Suprapubic skin (tissue), 3 donors: ENCODE data around the gene NCAM2.

Experiments
- EP300 ChIP-seq: sonication (generic); formaldehyde crosslinking; IDR thresholded peaks from one replicate; pipeline ENCODE4 v1.6.1; 2017; ENCODE audit warnings: antibody characterized with exemption
- POLR2A ChIP-seq, 2 donors: fragments of 450-650 bp; IDR thresholded peaks; one replicate each; pipeline ENCODE4 v1.6.1; 2017; ENCODE audit warnings: antibody characterized with exemption in 2 of 2, mild to moderate bottlenecking in 2 of 2, moderate library complexity in 2 of 2
- TF ChIP-seq, protein P1 (sequence below), 2 donors: fragments of 200-600 bp in 1 of 2; fragments of 450-650 bp in 1 of 2; sonication (generic) in 1 of 2; IDR thresholded peaks; one replicate each; pipeline ENCODE4 v1.5.1; 2016 to 2019; ENCODE audit warnings: antibody characterized with exemption in 2 of 2, mild to moderate bottlenecking in 1 of 2, moderate library complexity in 1 of 2

DNA sequence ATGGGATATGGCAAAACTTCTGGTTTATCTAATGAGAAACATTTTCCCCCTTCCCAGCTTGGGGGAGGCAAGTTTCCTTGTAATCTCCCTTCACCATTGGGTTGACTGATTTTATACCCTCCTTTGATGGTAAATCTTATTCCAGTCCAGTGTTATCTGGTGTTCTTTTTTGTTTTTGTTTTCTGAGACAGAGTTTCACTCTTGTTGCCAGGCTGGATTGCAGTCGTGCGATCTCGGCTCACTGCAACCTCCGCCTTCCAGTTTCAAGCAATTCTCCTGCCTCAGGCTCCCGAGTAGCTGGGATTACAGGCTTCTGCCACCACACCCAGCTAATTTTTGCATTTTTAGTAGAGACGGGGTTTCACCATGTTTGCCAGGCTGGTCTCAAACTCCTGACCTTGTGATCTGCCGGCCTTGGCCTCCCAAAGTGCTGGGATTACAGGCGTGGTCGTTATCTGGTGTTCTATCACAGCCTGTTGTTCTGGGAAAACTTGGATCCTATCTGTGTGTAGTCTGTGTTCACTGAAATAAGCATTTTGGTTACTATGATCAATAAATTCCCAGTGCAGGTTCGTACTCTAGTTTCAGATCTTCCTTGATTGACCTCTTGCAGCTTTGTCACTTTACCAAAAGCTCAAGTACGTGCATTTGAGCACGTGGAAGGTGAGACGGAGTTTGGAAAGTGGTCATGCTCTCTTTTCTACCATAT is 281.1 kb downstream of the NCAM2 start:
- TF ChIP-seq POLR2A (IDR thresholded peaks at IDR 0.05) (no peak), EP300 (no peak)
- TF ChIP-seq, protein P1, sequence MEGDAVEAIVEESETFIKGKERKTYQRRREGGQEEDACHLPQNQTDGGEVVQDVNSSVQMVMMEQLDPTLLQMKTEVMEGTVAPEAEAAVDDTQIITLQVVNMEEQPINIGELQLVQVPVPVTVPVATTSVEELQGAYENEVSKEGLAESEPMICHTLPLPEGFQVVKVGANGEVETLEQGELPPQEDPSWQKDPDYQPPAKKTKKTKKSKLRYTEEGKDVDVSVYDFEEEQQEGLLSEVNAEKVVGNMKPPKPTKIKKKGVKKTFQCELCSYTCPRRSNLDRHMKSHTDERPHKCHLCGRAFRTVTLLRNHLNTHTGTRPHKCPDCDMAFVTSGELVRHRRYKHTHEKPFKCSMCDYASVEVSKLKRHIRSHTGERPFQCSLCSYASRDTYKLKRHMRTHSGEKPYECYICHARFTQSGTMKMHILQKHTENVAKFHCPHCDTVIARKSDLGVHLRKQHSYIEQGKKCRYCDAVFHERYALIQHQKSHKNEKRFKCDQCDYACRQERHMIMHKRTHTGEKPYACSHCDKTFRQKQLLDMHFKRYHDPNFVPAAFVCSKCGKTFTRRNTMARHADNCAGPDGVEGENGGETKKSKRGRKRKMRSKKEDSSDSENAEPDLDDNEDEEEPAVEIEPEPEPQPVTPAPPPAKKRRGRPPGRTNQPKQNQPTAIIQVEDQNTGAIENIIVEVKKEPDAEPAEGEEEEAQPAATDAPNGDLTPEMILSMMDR (IDR thresholded peaks at IDR 0.05) = no peak
